Measurements from ENCODE around the gene TMEM74B.

Gene TMEM74B

GRCh38 chr20:1202762-1203504 is 18.2 kb upstream of the TMEM74B start, which contains the start of gene C20orf202:
Gene C20orf202 (plus strand): TSS chr20:1203454. CDS start chr20:1203586, 132 bp downstream.
- TF ChIP-seq ZFX (IDR thresholded peaks at IDR 0.05; ENCODE audit: borderline replicate concordance) (no peak), CTCF (IDR thresholded peaks at IDR 0.05) (no peak)
- no peak within 1 kb of the TSS for H3K27ac ChIP-seq

- H3K27ac ChIP-seq = no peak overlapping the region
- TF ChIP-seq CTCF (IDR thresholded peaks at IDR 0.05) (no peak), ZFX (IDR thresholded peaks at IDR 0.05; ENCODE audit: borderline replicate concordance) (no peak)
Observed at GRCh38 chr20:1199964-1200363, 15.2 kb upstream of the TMEM74B start.

GRCh38 chr20:1199212-1199873 is 14.6 kb upstream of the TMEM74B start:
- TF ChIP-seq ZFX (IDR thresholded peaks at IDR 0.05; ENCODE audit: borderline replicate concordance) (no peak), CTCF (IDR thresholded peaks at IDR 0.05) (no peak)
- H3K27ac ChIP-seq = no peak overlapping the region

- TF ChIP-seq ZFX (IDR thresholded peaks at IDR 0.05; ENCODE audit: borderline replicate concordance) = no peak
- H3K27ac ChIP-seq = no peak overlapping the region
Observed at GRCh38 chr20:1198751-1199150, 14.0 kb upstream of the TMEM74B start.

GRCh38 chr20:1197801-1198200 is 13.0 kb upstream of the TMEM74B start:
- TF ChIP-seq CTCF (IDR thresholded peaks at IDR 0.05) (no peak), ZFX (IDR thresholded peaks at IDR 0.05; ENCODE audit: borderline replicate concordance) (no peak)
- H3K27ac ChIP-seq = no peak overlapping the region

GRCh38 chr20:1196634-1197033 is 11.9 kb upstream of the TMEM74B start:
- TF ChIP-seq CTCF (IDR thresholded peaks at IDR 0.05) (no peak), ZFX (IDR thresholded peaks at IDR 0.05; ENCODE audit: borderline replicate concordance) (no peak)
- H3K27ac ChIP-seq = no peak overlapping the region

GRCh38 chr20:1195226-1195625 is 10.4 kb upstream of the TMEM74B start:
- TF ChIP-seq ZFX (IDR thresholded peaks at IDR 0.05; ENCODE audit: borderline replicate concordance) (no peak), CTCF (IDR thresholded peaks at IDR 0.05) (no peak)

More at GRCh38 chr20:1195226-1195625, 10.4 kb upstream of the TMEM74B start:
- H3K27ac ChIP-seq = no peak overlapping the region
